Activated naive CD4-positive, alpha-beta T cell treated with anti-CD3 and anti-CD28 coated beads for 36 hours (primary cell): ENCODE results near the gene ZSWIM7. TPM values are rescaled to one million over a fixed set of nuclear protein-coding genes. Genes with fewer than 3 reads are reported as not detected.
"Not testable (repeated sequence)": the region's sequence is repeated elsewhere in the genome, so short reads cannot be mapped to it uniquely, and the experiment has no call there.

Experiments used
- CTCF ChIA-PET: fragments of 350-600 bp; sonication (Branson Sonifier 250); formaldehyde crosslinking; loops from one replicate; lab custom pipeline; 2021; ENCODE audit warnings: antibody characterized with exemption; lab: Charles Lee
- DNase-seq: peaks from one replicate; pipeline ENCODE4 v3.0.0-alpha.2; 2020
- H3K27ac Mint-ChIP-seq: one replicate; pipeline ENCODE4 v1.8.0; 2021; ENCODE audit warnings: mild to moderate bottlenecking, mixed read lengths
- H3K27me3 Mint-ChIP-seq: one replicate; pipeline ENCODE4 v1.8.0; 2021; ENCODE audit warnings: low read depth, mixed read lengths
- H3K36me3 Mint-ChIP-seq: one replicate; pipeline ENCODE4 v1.8.0; 2021; ENCODE audit warnings: low read depth, mixed read lengths
- H3K4me1 Mint-ChIP-seq: one replicate; pipeline ENCODE4 v1.8.0; 2021; ENCODE audit warnings: low read depth, mixed read lengths
- H3K4me3 Mint-ChIP-seq: one replicate; pipeline ENCODE4 v1.8.0; 2021; ENCODE audit warnings: mild to moderate bottlenecking, moderate library complexity, mixed read lengths
- H3K9me3 Mint-ChIP-seq: one replicate; pipeline ENCODE4 v1.8.0; 2021; ENCODE audit warnings: mixed read lengths
- intact Hi-C: fragments of 100-400 bp; cut with micrococcal nuclease; formaldehyde crosslinking; loops from one replicate; pipeline ENCODE4 v1.15.1; 2023
- total RNA-seq, 2 experiments: library from RNA; stranded (reverse); gene quantifications; one replicate each; pipeline ENCODE4 v1.2.3, GENCODE V29; 2021

ZSWIM7 gene
- total RNA-seq, 2 experiments from 2014 or later: 8.3 to 10.8 TPM

DNA sequence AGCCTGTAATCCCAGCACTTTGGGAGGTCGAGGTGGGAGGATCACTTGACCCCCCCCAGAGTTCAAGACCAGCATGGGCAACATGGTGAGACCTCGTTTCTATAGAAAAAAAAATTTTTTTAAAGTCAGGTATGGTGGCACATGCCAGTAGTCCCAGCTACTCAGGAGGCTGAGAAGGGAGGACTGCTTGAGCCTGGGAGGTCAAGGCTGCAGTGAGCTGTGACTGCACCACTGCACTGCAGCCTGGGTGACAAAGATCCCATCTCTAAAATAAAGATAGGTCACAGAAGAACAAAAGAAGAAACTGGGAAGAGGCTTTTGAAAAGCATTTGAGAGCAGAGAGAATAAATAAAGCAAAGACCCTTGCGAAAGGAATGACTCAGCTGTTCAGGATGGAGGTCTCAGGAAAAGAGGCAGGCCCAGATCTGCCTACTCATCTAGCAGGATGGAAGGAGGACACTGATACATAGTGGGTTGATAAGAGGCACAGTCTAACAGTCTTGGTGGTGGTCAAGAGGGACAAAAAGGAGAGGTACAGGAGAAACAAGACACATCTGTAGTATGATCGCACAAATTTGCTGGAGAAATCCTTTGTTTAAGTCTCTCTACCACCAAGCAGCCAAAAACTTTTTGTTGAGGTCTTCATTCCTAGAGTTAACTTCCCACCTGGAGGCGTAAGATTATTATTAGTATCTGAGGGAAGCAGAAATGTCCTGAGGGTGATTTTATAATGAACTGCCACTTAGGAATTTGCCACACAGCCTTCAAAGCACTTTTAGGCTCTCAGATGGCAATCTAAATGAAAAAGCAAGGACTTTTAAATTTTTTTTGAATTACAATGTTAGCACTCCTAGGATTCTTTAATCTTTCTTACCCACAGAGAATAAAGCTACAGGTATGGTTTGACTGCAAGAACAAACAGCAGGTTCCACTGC is 17.6 kb downstream of the ZSWIM7 start:
- DNase-seq: no peak
- H3K4me3 Mint-ChIP-seq: no peak overlapping the region
- CTCF ChIA-PET: interaction anchor here (1.2 to 1.5 kb wide), 2 partner anchors 16 to 37 kb away, joined by 5 to 9 read pairs; partner anchors contain the start of gene ADORA2B

DNA sequence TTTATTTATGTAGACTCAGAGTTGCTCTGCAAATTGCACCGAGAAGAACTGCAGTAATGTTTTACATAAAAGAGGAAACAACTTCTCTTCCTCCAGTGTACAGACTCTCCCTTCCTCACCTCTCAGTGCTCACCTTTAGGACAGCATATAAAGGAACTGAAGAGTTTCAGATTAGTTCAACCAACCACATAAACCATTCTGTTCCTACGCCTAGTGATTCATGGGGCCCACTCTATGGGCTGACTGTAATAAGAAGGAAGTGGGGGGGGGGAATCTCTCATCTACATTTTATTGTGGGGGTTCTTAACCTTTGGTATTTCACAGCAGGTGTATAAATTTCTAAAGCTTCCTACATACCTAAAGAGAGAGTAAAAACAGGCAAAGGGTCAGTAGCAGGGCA is 18.3 kb downstream of the ZSWIM7 start:
- peaks cover 29% of the 10 kb centered on the region for H3K36me3 Mint-ChIP-seq
- H3K4me3 Mint-ChIP-seq: no peak overlapping the region
- no peaks in the 10 kb centered on the region for H3K9me3 Mint-ChIP-seq
- H3K27me3 Mint-ChIP-seq: no peaks in the 10 kb centered on the region
- H3K4me1 Mint-ChIP-seq: peaks cover 21% of the 10 kb centered on the region
- intact Hi-C loops: loop anchor here (1.0 to 5.0 kb wide), 4 partner anchors 18 to 134 kb away; partner anchors contain the start of genes TTC19 and ZSWIM7
- H3K27ac Mint-ChIP-seq: no peak overlapping the region
- peak; percentile 65 for DNase-seq
- CTCF ChIA-PET: interaction anchor here (1.2 to 1.5 kb wide), 2 partner anchors 17 to 36 kb away, joined by 5 to 9 read pairs; partner anchors contain the start of gene ADORA2B

More for the DNA sequence above, 17.6 kb downstream of the ZSWIM7 start:
- intact Hi-C loops: loop anchor here (1.0 to 5.0 kb wide), 4 partner anchors 17 to 135 kb away; partner anchors contain the start of genes TTC19 and ZSWIM7
- Mint-ChIP-seq H3K27me3 (no peaks in the 10 kb centered on the region), H3K36me3 (peaks cover 32% of the 10 kb centered on the region), H3K9me3 (no peaks in the 10 kb centered on the region), H3K27ac (peak overlapping the region; percentile 51), H3K4me1 (peaks cover 21% of the 10 kb centered on the region)

DNA sequence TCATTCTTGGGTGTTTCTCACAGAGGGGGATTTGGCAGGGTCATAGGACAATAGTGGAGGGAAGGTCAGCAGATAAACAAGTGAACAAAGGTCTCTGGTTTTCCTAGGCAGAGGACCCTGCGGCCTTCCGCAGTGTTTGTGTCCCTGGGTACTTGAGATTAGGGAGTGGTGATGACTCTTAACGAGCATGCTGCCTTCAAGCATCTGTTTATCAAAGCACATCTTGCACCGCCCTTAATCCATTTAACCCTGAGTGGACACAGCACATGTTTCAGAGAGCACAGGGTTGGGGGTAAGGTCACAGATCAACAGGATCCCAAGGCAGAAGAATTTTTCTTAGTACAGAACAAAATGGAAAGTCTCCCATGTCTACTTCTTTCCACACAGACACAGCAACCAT is 20.5 kb downstream of the ZSWIM7 start:
- CTCF ChIA-PET, H3K27me3 Mint-ChIP-seq, H3K27ac Mint-ChIP-seq, H3K4me3 Mint-ChIP-seq, intact Hi-C loops, H3K9me3 Mint-ChIP-seq, DNase-seq: not testable (repeated sequence)
- H3K36me3 Mint-ChIP-seq: peaks cover 30% of the 10 kb centered on the region
- peaks cover 21% of the 10 kb centered on the region for H3K4me1 Mint-ChIP-seq

- peaks cover 21% of the 10 kb centered on the region for H3K4me1 Mint-ChIP-seq
- H3K27ac Mint-ChIP-seq: no peak overlapping the region
- CTCF ChIA-PET: no interaction called here
- no peak overlapping the region for H3K4me3 Mint-ChIP-seq
- H3K36me3 Mint-ChIP-seq: peaks cover 30% of the 10 kb centered on the region
- intact Hi-C loops: no loop called here
- H3K27me3 Mint-ChIP-seq: no peaks in the 10 kb centered on the region
- DNase-seq: no peak
- no peaks in the 10 kb centered on the region for H3K9me3 Mint-ChIP-seq
Observed at GRCh38 chr17:15978606-15979005, 20.9 kb downstream of the ZSWIM7 start.

GRCh38 chr17:15977894-15978293 is 21.6 kb downstream of the ZSWIM7 start:
- intact Hi-C loops: no loop called here
- Mint-ChIP-seq H3K27me3 (no peaks in the 10 kb centered on the region), H3K36me3 (peaks cover 30% of the 10 kb centered on the region), H3K4me1 (peaks cover 21% of the 10 kb centered on the region), H3K4me3 (no peak overlapping the region), H3K9me3 (no peaks in the 10 kb centered on the region), H3K27ac (no peak overlapping the region)
- DNase-seq: no peak
- CTCF ChIA-PET: no interaction called here

DNA sequence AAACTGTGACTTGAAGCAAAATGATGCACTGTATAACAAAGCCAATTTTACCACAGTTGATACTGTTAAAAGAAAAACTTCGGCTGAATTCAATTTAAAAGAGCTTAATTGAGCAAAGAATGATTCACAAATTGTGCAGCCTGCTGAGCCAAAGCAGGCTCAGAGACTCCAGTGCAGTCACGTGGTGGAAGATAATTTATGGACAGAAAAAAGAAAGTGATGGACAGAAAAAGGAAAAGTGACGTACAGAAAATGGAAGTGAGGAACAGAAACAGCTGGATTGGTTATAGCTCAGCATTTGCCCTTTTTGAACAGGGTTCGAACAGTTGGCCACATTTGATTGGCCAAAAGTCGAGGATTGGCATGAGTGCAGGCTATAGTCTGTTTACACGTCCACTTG is 25.7 kb downstream of the ZSWIM7 start:
- peaks cover 12% of the 10 kb centered on the region for H3K36me3 Mint-ChIP-seq
- H3K27me3 Mint-ChIP-seq: no peaks in the 10 kb centered on the region
- no peaks in the 10 kb centered on the region for H3K9me3 Mint-ChIP-seq
- no peaks in the 10 kb centered on the region for H3K4me1 Mint-ChIP-seq
- CTCF ChIA-PET: interaction anchor here (0.8 to 1.4 kb wide), 2 partner anchors 23 to 25 kb away, joined by 4 to 5 read pairs; no protein-coding TSS in a partner anchor
- H3K27ac Mint-ChIP-seq: no peak overlapping the region
- DNase-seq: no peak
- intact Hi-C loops: no loop called here
- no peak overlapping the region for H3K4me3 Mint-ChIP-seq

GRCh38 chr17:15973016-15973415 is 26.5 kb downstream of the ZSWIM7 start:
- intact Hi-C loops: no loop called here
- peaks cover 10% of the 10 kb centered on the region for H3K36me3 Mint-ChIP-seq
- no peaks in the 10 kb centered on the region for H3K4me1 Mint-ChIP-seq
- H3K27me3 Mint-ChIP-seq: peaks cover 3% of the 10 kb centered on the region
- no peaks in the 10 kb centered on the region for H3K9me3 Mint-ChIP-seq
- H3K4me3 Mint-ChIP-seq: no peak overlapping the region
- CTCF ChIA-PET: interaction anchor here (1.4 kb wide), 1 partner anchor 24 kb away, joined by 4 read pairs; no protein-coding TSS in a partner anchor
- no peak for DNase-seq
- H3K27ac Mint-ChIP-seq: no peak overlapping the region

- H3K4me1 Mint-ChIP-seq: peaks cover 3% of the 10 kb centered on the region
- CTCF ChIA-PET: interaction anchor here (0.6 kb wide), 1 partner anchor 26 kb away, joined by 3 read pairs; no protein-coding TSS in a partner anchor
- DNase-seq: no peak
- no peak overlapping the region for H3K27ac Mint-ChIP-seq
- H3K9me3 Mint-ChIP-seq: no peaks in the 10 kb centered on the region
- no peak overlapping the region for H3K4me3 Mint-ChIP-seq
- peaks cover 5% of the 10 kb centered on the region for H3K27me3 Mint-ChIP-seq
- intact Hi-C loops: no loop called here
- H3K36me3 Mint-ChIP-seq: peaks cover 6% of the 10 kb centered on the region
Observed at GRCh38 chr17:15972497-15972951, 27.0 kb downstream of the ZSWIM7 start.

DNA sequence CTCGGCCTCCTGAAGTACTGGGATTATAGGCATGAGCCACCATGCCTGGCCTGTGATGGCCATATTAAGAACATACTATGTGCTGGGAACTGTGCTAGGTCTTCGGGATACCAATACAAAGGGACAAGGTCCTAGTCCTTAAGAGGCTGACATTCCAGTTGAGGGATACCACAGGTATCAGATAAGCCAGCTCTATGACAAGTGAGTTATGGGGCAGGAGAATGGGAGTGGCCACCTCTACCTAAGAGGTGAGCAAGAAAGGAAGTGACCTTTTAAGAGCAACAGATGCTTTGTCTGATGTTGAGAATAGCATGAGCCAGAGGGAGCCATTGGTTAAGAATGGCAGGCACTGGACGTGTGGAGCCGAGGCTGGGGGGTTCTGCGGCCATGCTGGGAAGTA is 27.6 kb downstream of the ZSWIM7 start:
- Mint-ChIP-seq H3K9me3 (no peaks in the 10 kb centered on the region), H3K27me3 (peaks cover 5% of the 10 kb centered on the region), H3K4me3 (no peak overlapping the region), H3K4me1 (peaks cover 4% of the 10 kb centered on the region), H3K36me3 (peaks cover 4% of the 10 kb centered on the region), H3K27ac (no peak overlapping the region)
- CTCF ChIA-PET: no interaction called here
- DNase-seq: no peak
- intact Hi-C loops: no loop called here

DNA sequence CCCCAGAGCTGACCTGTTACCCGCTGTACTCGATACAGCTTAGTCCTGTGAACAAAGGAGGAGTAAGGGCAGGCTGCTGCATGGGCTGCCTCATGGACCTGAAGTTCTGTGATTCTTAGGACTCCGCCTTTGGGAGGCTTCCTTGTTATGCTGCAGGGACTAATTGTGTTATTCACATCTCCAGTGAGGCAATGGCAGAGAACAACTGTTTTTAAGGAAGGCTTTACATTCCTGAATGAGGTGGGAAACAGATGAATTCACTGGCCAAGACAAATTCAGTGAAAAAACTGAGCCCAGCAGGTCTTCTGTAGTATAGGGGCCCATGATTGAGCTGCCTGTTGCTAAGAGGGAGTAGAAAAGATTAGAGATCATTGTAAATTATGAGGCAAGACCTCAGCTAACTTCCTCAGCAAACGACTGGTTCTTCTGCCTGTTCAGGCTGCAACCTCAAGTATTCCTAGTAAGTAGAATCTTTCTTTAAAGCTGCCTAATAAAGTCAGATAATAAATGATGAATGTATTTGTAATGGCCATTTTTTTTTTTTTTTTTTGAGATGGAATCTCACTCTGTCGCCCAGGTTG is 28.3 kb downstream of the ZSWIM7 start:
- no peak for DNase-seq
- Mint-ChIP-seq H3K27ac (no peak overlapping the region), H3K4me1 (peaks cover 9% of the 10 kb centered on the region), H3K9me3 (no peaks in the 10 kb centered on the region), H3K36me3 (peaks cover 3% of the 10 kb centered on the region), H3K4me3 (no peak overlapping the region), H3K27me3 (peaks cover 8% of the 10 kb centered on the region)
- CTCF ChIA-PET: interaction anchor here (0.6 kb wide), 1 partner anchor 108 kb away, joined by 3 read pairs; no protein-coding TSS in a partner anchor
- intact Hi-C loops: no loop called here

DNA sequence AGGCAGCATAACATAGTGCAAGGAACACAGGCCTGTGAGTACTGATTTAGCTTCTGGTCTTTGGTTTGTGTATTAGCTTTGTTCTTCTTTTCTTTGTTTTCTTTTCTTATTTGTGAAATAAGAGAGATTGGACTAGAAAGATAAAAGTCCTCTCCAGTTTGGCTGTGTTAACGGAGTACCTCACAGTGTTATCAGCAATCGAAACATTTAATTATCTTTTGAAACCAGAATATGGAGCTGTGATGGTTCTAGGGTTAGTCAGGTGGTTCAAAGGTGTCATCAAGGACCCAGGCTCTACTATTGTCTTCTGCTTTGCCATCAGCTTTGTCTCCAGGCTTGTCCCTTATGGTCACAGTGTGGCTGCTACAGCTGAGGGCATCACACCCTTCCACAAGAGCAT is 29.0 kb downstream of the ZSWIM7 start:
- intact Hi-C loops: no loop called here
- Mint-ChIP-seq H3K36me3 (peaks cover 3% of the 10 kb centered on the region), H3K4me3 (no peak overlapping the region)

DNA sequence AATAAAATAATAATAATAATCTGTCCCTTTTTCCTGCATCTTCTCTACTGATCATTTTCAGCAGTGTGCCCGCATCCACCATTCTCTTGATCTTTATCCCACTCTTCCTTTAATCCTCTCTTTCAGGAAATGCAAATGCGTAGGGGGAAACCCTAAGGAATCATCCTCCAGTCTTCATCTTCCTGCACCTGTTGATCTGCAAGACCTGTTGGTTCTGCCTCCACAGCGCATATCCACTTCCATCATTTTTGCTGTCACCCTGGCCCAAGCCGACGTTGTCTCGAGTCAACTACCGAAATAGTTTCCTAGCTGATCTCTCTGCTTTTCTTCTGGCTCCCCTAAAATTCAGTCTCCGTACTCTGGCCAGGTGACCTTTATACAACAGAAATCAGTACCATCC is 30.0 kb downstream of the ZSWIM7 start:
- Mint-ChIP-seq H3K4me3 (no peak overlapping the region), H3K9me3 (no peaks in the 10 kb centered on the region), H3K27me3 (peaks cover 13% of the 10 kb centered on the region), H3K36me3 (no peaks in the 10 kb centered on the region), H3K4me1 (peaks cover 12% of the 10 kb centered on the region), H3K27ac (no peak overlapping the region)
- CTCF ChIA-PET: no interaction called here
- intact Hi-C loops: no loop called here
- DNase-seq: no peak

More for the DNA sequence above, 29.0 kb downstream of the ZSWIM7 start:
- DNase-seq: no peak
- no peak overlapping the region for H3K27ac Mint-ChIP-seq
- peaks cover 12% of the 10 kb centered on the region for H3K4me1 Mint-ChIP-seq
- H3K9me3 Mint-ChIP-seq: no peaks in the 10 kb centered on the region
- H3K27me3 Mint-ChIP-seq: peaks cover 10% of the 10 kb centered on the region
- CTCF ChIA-PET: no interaction called here
